HG02642 (cell line): ENCODE measurements around the gene IGFLR1.
"Not testable (repeated sequence)": the region's sequence is repeated elsewhere in the genome, so short reads cannot be mapped to it uniquely, and the experiment has no call there.

Source experiments
- ATAC-seq: cut with Tn5 transposase; IDR thresholded peaks from one replicate; pipeline ENCODE4 v1.9.1; 2021; ENCODE audit warnings: mild to moderate bottlenecking; ENCODE audit not compliant: unreplicated experiment, poor library complexity

The IGFLR1 gene

GRCh38 chr19:35727956-35728706 is 14.1 kb downstream of the IGFLR1 start:
- ATAC-seq, result no peak

DNA sequence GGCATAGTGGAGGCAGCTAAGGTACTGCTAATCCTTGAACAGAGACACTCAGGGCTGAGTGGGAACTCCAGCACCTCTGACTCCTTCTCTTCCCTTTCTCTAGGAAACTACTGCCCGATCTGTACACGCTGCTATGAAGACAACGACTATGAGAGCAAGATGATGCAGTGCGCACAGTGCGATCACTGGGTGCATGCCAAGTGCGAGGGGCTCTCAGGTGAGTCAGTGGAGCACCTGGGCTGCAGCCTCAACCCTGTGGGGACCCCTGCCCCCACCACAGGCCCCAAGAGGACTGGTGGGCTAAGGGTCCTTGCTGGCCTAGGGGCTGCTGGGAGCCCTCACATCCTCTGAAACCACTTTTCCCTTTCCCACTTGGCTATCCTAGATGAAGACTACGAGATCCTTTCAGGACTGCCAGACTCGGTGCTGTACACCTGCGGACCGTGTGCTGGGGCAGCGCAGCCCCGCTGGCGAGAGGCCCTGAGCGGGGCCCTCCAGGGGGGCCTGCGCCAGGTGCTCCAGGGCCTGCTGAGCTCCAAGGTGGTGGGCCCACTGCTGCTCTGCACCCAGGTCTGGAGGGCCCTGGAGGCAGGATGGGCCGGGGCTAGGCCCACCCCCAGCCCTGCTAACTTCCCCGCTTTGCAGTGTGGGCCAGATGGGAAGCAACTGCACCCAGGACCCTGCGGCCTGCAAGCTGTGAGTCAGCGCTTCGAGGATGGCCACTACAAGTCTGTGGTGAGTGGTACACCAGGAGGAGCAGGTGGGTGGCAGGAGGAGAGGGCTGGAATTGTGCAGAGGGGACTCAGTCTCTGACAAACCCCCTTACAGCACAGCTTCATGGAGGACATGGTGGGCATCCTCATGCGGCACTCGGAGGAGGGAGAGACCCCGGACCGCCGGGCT is 14.9 kb downstream of the IGFLR1 start:
- ATAC-seq, result no peak

- ATAC-seq, result no peak
Measured at GRCh38 chr19:35725216-35725861, 16.9 kb downstream of the IGFLR1 start.

GRCh38 chr19:35724560-35724959 is 17.7 kb downstream of the IGFLR1 start:
- ATAC-seq, result no peak

DNA sequence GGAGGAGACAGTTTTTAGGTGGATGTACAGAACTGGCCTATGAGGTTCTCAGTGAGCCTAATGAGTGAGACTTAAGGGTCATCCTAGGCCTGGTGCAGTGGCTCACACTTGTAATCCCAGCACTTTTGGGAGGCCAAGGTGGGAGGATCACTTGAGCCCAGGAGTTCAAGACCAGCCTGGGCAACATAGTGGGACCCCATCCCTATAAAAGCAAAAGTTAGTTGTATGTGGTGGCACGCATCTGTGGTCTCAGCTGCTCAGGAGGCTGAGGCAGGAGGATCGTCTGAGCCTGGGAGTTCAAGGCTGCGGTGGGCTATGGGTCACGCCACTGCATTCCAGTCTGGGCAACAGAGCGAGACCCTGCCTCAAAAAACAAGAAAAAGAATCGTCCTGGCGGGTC is 18.1 kb downstream of the IGFLR1 start:
- not testable (repeated sequence) for ATAC-seq

GRCh38 chr19:35723671-35724070 is 18.6 kb downstream of the IGFLR1 start:
- no peak for ATAC-seq

GRCh38 chr19:35722897-35723296 is 19.4 kb downstream of the IGFLR1 start:
- ATAC-seq, result no peak

DNA sequence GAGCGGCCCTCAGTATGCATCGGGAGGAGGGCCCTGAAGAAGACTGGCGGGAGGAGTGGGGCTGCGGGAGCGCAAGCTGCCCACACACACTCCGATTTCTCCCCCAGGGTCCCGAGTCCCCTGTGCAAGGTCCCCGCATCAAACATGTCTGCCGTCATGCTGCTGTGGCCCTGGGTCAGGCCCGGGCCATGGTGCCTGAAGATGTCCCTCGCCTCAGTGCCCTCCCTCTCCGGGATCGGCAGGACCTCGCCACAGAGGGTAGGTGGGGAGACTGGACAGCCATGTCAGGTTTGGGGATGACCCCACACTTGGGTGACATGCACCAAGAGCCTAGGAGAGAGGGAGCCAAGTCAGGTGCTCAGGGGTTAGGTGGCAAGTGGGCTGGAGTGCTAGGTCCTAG is 19.8 kb downstream of the IGFLR1 start:
- no peak for ATAC-seq

DNA sequence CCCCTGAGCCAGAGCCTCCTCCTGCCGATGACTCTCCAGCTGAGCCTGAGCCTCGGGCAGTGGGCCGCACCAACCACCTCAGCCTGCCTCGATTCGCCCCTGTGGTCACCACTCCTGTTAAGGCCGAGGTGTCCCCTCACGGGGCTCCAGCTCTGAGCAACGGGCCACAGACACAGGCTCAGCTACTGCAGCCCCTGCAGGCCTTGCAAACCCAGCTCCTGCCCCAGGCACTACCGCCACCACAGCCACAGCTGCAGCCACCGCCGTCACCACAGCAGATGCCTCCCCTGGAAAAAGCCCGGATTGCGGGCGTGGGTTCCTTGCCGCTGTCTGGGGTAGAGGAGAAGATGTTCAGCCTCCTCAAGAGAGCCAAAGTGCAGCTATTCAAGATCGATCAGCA is 20.9 kb downstream of the IGFLR1 start:
- no peak for ATAC-seq

DNA sequence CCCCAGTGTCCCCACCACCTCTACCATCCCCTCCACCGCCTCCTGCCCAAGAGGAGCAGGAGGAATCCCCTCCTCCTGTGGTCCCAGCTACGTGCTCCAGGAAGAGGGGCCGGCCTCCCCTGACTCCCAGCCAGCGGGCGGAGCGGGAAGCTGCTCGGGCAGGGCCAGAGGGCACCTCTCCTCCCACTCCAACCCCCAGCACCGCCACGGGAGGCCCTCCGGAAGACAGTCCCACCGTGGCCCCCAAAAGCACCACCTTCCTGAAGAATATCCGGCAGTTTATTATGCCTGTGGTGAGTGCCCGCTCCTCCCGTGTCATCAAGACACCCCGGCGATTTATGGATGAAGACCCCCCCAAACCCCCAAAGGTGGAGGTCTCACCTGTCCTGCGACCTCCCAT is 21.6 kb downstream of the IGFLR1 start:
- no peak for ATAC-seq

- no peak for ATAC-seq
Measured at GRCh38 chr19:35720163-35720524, 22.1 kb downstream of the IGFLR1 start.

GRCh38 chr19:35719402-35720162 is 22.7 kb downstream of the IGFLR1 start:
- ATAC-seq, result no peak

DNA sequence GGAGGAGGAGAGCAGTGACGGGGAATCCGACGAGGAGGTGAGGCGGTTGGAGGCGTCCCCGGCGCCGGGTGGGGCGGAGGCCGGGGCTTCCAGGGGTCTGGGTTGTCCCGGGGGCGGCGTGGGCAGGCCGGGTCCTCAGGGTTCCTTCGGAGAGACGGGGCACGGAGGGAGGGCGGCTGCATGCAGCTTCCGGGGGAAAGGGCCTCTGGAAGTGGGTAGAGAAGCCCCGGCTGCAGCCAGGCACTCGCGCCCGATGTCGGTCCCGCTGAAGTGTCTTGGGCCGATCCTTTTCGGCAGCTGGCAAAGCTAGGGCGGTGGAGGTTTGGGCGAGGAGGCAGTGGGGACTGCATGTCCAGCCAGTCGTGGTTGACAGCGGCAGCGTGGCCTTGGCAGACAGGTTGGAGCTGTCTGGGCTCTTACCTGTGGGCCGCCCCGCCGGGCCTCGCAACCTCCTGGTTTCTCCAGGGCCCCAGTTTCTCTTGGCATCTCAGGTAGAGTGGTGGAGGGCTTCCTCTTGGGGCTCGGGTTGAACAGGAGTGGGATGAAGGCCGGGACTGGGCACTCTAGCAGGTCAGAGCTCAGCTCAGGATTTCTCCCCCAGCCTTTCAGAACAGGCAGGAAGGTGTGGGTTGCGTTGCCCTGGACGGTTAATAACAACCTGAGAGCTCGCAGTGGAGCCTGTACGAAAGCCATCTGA is 23.8 kb downstream of the IGFLR1 start:
- ATAC-seq, result peak; percentile 3

DNA sequence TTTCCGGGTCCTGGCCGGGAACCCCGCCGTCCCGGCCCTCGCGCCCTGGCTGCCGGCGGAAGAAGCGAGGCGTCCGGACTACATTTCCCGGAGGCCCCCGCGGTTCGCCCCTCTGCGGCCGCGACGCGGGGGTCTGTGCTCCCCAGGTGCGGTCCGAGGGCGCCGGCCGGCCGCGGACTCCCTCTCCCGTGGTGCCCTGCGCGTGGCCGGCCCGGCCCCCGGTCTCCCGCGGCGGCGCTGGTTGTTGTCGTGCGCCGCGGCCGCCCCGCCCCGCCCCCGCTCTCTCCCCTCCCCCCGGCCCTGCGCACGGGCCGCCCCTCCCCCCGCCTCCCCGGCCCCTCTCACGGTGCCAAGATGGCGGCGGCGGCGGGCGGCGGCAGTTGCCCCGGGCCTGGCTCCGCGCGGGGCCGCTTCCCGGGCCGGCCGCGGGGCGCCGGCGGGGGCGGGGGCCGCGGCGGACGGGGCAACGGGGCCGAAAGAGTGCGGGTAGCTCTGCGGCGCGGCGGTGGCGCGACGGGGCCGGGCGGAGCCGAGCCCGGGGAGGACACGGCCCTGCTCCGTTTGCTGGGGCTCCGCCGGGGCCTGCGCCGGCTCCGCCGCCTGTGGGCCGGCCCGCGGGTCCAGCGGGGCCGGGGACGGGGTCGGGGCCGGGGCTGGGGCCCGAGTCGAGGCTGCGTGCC is 24.4 kb downstream of the IGFLR1 start, which contains the start of gene KMT2B:
KMT2B (plus strand) TSS at position 339 of the 680 bp plus-strand sequence; CDS start at position 355, 16 bp downstream.
- ATAC-seq, result no peak

- ATAC-seq, result peak; percentile 70
Measured at GRCh38 chr19:35716801-35717664, 25.2 kb downstream of the IGFLR1 start.

DNA sequence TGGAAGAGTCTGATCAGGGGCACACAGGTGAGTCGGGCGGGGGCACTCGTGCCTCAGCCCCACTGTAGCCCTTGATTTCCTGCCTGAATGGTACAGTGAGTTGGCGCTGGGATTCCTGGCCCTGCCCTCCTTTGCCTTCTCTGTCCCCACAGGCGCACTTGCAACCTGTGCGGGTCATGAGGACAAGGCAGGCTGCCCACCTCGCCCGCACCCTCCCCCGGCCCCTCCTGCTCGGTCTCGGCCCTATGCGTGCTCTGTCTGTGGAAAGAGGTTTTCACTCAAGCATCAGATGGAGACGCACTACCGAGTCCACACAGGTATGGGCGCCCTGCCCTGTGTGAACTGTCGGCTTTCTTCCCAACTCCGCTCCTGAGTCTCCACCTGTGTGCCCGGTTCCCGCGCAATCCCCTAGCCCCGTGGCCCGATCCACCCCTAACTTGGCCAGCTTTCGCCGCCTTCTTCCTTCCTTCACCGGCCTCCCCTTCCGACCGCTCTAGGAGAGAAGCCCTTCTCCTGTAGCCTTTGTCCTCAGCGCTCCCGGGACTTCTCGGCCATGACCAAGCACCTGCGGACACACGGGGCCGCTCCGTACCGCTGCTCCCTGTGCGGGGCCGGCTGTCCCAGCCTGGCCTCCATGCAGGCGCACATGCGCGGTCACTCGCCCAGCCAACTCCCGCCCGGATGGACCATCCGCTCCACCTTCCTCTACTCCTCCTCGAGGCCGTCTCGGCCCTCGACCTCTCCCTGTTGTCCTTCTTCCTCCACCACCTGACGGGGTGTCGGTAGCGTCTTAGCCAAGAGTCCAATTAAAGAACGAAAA is 26.1 kb downstream of the IGFLR1 start:
- peak; percentile 8 for ATAC-seq

DNA sequence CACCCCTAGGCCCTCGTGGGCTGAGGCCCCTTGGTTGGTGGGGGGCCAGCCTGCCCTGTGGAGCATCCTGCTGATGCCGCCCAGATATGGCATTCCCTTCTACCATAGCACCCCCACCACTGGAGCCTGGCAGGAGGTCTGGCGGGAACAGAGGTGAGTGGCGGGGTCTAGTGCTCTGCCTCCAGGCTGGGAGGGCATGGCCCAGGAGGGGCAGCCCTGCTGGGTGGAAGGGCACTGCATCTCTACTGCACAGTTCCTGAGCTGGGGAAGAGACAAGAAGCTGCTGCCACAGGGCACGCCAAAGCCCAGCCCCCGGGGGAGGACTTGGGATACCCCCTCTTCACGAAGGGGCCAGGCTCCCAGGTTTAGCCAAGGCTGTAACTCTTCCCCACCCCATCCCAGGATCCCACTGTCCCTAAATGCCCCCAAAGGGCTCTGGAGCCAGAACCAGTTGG is 26.9 kb downstream of the IGFLR1 start:
- no peak for ATAC-seq
